Left hindlimb (tissue), 1 donor: ENCODE results near the gene DIP2C.
A peak's percentile ranks its signal among the peaks of the same experiment; 100 is the strongest.

Experiments used
- DNase-seq: peaks from one replicate; pipeline ENCODE4 v3.0.0-alpha.2; 2018

The DIP2C gene

DNA sequence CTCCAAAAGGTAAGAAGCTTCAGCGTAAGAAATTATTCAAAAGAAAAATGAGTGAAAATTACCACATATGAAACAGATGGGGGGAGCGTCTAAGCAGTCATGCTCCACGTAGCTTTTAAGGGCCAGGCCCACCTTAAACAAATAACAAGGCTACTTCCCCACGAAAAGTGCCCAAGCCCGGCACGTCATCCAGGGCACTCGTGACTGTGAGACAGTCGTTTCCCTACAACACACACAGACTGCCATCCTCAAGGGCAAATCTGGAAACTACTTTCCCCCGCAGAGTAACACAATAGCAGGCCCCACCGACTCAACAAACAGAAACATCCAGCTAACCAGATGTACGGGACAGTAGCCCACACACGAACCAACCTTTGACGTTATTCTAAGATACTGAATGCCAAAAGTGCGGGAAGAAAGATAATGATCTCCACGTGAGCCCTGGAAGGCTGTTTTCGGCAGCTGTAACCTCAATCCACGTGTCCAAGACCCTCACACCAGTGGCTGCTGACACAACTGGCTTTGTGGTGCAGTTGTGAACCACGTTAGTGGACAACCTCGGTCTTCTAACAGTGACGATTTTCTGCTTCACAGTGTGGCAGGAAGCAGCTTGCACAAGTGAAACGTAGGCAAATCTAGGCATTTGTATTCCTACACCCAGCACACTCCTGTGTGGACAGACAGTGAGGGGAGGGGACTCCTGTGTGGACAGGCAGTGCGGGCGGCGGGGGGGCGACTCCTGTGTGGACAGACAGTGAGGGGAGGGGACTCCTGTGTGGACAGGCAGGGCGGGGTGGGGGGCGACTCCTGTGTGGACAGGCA, 302.5 kb downstream of the DIP2C start:
- no peak for DNase-seq

DNA sequence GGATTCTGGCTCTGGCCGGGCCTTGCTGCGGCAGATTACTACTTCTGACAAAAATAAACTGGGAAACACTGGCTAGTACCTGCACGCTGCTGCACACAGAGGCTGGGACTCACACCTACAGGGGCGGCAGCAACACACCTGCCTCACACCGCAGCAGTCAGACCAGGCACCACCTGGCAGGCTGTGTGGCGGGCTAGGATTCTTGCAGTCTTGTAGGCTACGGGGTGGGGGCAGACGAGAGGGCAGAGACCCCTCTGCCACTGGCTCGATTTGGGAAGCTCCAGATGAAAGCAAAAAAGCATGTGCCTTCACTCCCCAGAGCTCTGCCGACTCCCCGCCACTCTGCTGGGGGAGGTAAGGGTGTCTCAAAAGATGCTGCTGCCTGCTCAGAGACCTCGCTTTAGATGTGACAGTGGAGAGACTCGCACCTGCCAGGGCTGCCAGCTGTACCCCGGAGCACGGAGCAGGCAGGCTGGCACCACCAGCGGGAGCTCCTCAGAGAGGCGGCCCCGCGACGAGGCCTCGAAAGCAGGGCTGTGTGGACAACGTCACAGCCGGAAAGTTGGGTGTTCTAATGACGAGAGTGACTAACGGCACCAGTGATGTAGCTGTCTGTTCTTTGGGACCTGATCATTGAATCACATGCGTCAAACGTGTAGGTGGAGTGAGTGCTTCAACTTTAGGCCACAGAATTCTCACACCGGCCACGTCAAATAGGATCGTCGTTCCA, 303.7 kb downstream of the DIP2C start:
- no peak for DNase-seq

DNA sequence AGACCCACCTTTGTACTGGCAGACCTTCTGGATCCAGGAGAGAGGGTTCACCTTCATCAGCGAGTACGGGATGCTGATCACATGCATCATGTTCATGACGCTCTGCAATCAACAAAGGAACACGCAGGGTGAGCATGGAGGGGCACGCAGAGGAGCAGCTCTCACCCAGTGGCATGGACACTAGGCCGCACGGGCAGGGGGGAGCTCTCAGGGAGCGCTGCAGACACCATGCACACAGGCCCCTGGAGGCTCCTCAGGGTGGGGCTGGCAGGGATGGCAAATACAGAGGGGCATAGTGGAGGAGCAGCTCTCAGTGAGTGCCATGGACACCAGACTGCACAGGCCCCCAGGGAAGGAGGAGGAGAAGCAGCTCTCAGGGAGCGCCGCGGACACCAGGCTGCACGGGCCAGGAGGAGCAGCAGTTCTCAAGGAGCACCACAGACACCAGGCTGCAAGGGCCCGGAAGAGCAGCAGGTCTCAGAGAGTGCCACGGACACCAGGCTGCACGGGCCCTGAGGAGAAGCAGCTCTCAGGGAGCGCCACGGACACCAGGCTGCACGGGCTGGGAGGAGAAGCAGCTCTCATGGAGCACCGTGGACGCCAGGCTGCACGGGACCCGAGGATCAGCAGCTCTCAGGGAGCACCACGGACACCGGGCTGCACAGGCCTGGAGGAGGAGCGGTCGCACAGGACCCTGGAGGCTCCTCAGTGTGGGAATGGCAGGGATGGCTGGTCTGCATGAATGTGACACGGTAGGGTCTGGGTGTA, 304.7 kb downstream of the DIP2C start:
- no peak for DNase-seq

DNA sequence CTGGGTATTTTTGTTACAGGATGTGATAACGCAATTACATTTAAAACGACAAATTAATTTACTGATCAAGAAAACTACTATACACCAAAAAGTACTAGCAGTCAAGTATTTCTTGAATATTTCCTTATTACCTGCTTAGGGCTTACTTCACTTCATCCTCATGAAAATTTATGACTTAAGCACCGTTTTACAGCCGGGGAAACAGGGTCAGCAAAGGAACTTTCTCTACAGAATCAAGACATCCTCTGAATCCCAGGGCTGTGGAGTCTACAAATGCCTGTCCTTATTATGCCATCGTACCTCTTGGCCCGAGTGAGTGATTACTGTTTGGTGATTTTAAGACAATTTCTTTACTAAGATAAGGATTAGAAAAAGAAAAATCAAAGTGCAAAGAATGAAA, 305.9 kb downstream of the DIP2C start:
- no peak for DNase-seq

DNA sequence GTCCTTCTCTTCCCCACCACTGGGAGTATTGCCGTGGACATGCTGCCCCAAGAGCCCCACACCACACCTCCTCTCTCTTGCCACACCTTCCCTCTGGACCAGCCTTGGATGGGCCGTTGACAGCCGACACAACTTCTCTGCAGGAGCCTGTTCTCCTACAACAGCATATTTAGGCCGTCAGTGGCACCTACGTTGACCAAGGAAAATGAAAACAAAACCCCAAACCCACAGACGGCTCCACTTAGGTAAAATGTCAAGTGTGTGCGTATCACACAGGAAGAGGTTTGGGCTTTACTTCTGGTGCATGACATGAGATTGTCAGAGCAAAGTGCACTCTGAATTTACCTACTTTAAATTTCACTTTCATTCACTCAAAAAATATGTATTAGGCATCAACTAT, 307.7 kb downstream of the DIP2C start:
- no peak for DNase-seq

DNA sequence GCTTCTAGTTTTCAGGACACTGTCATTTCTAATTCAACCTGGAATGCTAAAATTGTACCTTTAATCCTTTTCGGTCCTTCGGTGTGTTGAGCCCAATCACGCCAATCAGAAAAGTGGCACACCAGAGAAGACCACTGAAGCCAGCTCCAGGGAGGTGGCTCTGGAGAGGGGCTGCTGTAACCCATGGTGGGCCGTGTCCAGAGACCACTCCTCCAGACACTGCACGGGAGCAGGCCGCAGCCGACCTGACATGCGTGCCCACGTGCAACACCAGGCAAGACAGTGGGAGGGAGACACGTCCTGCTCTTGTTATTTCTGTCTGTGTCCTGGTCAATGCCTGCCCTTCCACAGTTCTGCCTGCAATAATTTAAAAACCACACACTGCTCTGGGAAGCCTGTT, 308.1 kb downstream of the DIP2C start:
- no peak for DNase-seq

DNA sequence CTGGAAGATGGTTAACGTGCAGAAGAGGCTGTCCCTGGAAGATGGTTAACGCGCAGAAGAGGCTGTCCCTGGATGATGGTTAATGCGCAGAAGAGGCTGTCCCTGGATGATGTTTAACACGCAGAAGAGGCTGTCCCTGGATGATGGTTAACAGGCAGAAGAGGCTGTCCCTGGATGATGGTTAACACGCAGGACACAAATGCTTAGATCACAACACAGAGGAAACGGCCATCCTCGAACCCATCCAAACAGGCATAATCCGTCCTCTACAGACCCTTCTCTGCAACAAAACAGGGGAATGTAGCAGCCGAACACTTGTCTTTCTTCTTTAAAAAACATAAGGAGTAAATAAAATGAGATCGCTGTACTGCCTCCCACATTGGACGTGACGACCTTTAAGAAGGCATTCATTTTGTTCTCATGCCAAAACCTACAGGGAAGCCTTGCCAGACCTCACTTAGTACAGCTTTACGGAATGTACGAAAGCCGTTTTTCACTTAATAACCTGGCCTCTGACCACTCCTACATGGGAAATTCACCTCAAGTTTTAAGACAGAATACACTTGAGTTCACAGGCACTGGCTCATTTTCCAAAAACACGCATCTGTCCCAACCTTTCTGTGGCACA, 309.0 kb downstream of the DIP2C start:
- no peak for DNase-seq

DNA sequence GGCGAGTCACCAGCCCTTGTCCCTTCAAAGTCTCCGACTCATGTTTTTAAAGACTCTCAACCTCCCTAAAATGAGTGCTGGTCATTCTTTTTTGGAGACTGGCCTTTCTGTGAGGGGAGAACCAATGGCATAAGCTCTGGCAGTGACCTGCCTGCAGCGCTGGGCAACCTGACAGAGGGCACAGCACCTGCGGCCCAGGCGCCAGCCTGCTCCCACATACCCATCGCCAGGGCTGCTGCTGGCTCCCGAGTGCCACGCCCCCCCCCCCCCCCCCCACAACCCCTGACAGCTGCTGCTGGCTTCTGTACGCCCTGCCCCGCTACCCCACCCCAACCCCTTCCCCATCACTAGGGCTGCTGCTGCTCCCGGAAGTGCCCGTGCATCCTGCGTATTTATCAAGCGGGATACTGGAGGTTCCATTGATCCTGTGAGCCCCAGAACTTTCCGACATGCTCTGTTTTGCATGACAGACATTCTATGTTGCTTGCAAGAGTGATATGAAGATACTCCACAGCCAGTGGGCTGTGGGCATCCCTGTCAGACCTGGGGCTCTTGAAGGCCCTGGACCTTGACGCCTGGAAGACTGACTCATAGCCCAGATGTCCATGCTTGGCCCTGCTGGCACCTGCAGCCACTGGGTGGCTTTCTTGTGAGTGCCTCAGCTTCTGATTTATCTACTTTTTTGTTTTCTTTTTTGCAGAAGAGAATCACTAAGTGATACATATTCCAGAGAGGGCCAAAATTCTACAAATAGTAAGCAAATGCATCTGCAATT, 310.4 kb downstream of the DIP2C start:
- no peak for DNase-seq

DNA sequence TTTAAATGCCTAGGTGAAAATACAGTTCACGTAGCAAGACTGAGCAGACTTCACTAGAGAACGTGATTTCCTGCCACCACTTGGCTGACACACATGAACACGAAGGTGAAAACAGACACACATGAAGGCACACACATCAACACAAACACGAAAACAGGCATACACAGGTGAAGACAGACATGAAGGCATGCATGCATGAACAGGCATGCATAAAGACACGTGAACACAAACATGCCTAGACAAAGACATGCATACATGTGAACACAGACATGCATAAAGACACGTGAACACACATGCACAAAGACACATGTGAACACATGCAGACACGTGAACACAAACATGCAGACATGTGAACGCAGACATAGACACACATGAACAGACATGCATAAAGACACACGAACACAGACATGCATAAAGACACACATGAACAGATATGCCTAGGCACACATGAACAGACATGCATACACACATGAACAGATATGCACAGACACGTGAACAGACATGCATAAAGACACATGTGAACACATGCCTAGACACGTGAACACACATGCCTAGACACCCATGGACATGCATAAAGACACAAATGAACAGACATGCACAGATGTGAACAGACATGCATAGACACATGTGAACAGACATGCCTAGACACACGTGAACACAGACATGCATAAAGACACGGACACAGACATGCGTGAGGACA, 311.1 kb downstream of the DIP2C start:
- DNase-seq, result no peak

DNA sequence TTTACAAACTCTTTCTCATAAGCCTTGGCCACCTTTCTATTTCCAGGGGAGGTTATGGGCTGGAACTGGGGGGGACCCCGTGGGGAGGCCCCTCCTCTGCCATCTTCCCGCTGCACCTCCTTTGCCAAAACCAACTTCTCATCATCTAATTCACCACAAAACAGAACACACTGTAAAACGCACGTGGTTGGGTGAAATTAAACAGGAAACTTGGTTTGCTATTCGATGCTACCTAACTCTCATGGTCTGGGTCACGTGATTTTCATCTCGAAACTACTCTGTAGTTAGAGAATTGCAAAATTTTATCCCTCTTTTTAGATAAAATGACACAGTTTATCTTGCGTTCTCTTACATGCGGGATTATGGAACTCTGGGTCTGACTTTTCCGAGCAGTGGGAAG, 312.2 kb downstream of the DIP2C start:
- no peak for DNase-seq

DNA sequence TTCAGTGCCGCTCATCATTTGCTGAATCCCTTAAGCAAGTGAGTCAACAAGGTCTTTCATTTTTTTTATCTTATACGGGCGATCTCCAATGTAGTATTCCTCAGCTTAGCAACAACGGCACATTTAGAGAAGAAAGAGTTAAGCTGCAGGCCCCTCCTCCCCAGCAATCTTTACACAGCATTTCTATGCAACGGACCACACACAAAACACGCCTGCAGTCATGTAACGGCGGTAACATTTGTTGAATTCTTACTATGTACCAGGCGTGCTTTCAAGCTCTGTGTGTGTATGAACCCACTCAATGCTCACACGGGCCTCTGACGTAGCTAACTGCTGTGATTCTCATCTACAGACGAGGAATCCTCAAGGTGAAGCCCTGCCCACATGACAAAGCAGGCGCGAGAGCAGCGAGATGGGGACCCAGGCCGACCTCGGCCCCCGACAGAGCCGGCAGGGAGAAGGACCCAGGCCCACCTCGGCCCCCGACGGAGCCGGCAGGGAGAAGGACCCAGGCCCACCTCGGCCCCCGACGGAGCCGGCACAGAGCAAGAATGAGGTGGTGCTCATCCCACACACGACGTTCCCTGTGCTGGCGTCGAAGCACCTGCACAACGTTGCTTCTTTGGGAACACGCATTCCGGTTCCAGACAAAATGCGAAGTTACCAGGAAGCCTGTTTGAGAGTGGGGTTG, 313.5 kb downstream of the DIP2C start:
- no peak for DNase-seq

DNA sequence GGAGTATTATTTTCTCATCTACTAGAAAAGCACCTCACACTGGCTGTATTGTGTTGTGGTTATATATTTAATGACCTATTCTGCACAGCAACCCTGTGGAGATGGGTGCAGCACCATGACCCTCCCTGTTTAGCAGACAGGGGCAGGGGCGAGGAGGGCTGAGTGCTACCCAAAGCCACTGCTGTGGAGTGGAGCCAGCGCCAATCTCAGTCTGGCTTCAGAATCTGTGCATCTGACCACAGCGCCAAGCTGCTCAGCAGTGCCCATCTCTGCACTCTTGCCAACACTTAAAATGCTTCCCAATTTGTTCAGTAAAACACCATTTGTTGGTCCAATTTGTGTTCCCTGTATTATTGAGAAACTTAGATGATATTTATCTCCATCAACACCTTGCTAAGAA, 315.1 kb downstream of the DIP2C start:
- no peak for DNase-seq

DNA sequence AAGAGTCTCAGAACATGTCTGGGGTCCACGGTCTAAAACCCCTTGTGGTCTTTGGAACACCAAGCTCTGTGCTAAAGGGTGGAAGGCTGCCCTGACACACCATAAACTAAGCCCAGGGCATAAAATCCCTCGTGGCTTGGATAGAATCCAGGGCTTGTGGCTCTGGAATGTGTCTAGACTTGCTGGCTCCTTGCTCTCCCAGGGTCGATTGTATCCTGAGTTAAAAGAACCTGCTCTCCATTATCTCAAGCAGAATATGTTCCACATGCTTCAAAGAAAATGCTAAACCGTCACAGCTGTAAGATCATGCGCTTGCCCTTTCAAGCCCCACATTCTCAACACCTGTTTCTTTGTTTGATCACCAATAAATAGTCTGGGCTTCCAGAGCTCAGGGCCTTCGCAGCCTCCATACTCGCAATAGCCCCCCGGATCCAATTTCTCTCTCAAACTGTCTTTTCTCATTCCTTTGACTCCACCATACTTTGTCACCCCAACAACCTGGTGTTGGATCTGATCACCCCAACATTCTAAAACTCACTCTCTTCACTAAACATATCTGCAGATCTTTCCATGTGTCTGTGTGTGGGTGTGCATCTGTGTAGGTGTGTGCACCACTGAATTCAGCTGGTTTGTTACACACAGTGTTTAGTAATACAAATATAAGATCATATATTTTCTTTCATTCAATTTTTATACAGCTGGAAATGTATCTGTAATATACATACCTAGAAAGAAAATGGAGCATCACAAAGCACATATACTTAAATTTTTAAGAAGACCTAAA, 315.8 kb downstream of the DIP2C start:
- DNase-seq, result peak; percentile 62

DNA sequence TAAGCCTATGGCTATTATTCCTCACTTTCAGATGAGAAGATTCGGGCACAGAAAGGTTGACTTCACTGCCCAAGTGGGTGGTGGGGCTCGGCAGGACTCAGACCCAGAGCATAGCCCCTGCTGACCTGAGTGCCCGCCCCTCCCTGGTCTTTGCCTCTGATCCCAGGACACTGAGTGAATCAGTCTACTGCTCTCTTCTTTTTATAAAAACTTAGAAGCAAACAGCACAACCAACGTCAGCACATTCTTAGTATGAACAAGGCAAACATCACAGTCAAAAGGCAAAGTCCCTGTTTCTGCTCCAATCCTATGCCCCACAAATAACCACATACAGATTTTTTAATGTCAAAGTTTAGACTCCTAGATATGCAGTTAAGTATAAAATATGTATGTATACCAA, 316.5 kb downstream of the DIP2C start:
- no peak for DNase-seq

DNA sequence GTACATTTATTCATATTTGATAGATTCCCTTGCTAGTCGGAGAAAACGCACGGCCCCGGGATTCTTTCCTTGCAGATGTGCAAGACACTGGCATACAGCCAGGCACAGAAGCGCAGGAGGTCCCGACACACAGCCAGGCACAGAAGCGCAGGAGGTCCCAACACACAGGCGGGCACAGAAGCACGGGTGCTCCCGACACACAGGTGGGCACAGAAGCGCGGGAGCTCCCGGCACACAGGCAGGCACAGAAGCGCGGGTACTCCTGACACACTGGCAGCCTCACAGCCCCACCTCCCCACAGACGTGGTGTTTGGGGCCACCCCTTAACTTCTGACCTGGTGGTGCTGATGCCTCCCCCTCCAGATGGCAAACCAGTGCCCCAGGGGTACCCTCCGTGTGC, 316.9 kb downstream of the DIP2C start:
- DNase-seq, result no peak

DNA sequence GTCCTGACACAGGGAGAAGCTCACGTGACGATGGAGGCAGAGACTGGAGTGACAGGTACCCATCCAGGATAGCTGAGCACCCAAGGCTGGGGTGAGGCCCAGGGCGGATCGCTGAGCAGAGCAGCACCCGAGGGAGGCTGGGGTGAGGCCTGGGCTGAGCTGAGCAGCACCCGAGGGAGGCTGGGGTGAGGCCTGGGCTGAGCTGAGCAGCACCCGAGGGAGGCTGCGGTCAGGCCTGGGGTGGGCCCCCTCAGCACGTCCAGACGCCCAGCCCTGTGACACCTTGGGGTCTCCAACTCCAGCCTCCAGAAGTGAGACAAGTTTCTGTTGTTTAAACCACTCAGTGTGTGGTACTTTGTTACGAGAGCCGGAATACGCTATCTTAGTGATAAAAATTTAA, 318.0 kb downstream of the DIP2C start:
- no peak for DNase-seq

DNA sequence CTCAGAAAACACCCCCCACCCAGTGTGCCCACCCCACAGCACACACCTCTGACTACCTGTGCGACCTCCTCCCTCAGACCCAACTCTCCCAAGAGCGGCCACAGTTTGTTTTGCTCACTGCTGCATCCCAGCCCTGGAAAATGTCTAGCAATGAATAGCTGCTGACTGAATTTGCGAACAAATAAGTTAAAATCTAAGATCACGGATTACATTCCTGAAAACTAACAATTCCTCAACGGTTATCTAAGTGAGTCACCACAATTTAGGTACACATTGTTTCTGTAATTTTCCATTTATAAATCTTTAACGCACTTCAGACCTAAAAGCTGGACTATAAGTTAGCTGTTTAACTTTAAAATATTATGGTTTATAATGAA, 319.0 kb downstream of the DIP2C start:
- no peak for DNase-seq

DNA sequence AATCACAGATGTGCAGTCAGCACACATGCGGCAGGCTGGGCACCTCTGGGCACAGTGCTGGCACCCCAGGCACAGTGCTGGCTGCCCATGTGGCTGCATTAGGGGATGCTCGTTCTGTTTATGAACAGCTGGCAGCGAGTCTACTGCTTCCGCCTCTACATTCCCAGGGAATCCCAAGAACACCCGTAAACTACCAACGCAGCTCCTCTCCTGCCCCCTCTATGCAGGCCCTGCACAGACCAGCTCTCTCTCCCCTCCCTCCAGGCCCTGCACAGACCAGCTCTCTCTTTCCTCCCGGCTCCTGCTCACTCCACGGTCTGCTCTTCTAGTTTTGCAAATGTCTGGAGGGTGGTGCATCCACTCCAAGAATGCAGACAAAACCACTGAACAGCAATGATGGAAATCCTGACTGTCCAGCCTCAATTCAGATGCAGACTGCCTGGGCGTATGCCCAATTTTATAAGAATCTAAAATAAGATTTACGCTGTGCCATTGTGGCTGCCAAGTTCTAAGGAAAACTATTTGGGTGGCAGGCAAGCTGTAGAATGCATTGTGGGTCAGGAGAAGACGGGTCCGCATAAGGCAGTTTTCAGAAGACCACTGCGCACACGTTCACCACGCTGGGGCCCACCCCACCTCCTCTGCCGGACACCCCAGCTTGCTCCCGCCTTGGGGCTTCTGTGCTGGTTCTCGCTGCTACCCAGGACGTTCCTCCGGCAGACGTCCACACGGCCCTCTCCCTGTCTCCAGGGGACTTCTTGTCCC, 319.6 kb downstream of the DIP2C start:
- peak; percentile 72 for DNase-seq

DNA sequence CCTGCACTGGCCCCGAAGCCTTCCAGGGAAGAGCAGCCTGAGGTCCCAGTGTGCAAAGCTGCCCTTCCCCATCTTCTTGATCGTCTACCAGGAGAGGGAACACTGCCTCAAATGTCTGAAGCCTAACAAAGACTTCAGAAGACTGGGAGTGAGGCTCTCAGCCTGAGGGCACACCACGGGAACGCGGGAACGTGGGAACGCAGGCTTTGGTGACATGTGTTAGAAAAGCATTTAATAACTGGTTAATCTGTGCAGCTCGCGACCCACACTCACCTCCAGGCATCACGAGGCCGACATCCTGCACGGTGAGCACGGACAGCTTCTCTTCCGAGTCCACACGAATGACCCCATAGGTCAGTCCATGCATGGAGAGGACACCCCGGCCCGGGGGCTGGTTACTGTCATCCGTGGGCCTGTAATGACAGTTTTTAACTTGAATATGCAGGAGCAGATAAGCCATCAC, 320.2 kb downstream of the DIP2C start:
- no peak for DNase-seq
